Erythroblast (primary cell): ENCODE data around the gene NME8.

Experiments used
- GATA1 ChIP-seq: IDR thresholded peaks from 2 replicates; pipeline ENCODE4 v1.6.1; 2011; ENCODE audit warnings: low read depth, mild to moderate bottlenecking, control low read depth, low read length, moderate library complexity
- POLR2A ChIP-seq: IDR thresholded peaks from 2 replicates; pipeline ENCODE4 v1.6.1; 2011; ENCODE audit warnings: mild to moderate bottlenecking, low read length

- TF ChIP-seq POLR2A (no peak), GATA1 (no peak)
Observed at GRCh38 chr7:37912756-37913155, 64.4 kb downstream of the NME8 start.
